Measurements from ENCODE around the gene RSBN1. TPM values are rescaled to one million over a fixed set of nuclear protein-coding genes. Genes with fewer than 3 reads are reported as not detected.

Gene RSBN1
- total RNA-seq, 1 donor from 2014 or later: 9.6 TPM

Other genes starting within 250 kb of the RSBN1 start
- gene PHTF1, start 53.0 kb downstream of the RSBN1 start, total RNA-seq: 6.5 TPM
- gene PTPN22, start 59.2 kb upstream of the RSBN1 start, total RNA-seq: 0.35 TPM
- not detected for gene BCL2L15, start 75.1 kb upstream of the RSBN1 start, total RNA-seq
- 11.4 TPM for gene AP4B1, start 92.3 kb upstream of the RSBN1 start, total RNA-seq
- 2.2 TPM for gene DCLRE1B, start 92.8 kb upstream of the RSBN1 start, total RNA-seq
- gene HIPK1, start 116.8 kb upstream of the RSBN1 start, total RNA-seq: 52.4 TPM
- gene OLFML3, start 167.0 kb upstream of the RSBN1 start, total RNA-seq: 10.9 TPM

Measured in Right ventricle myocardium superior (tissue), 1 donor.